Stimulated activated CD8-positive, alpha-beta memory T cell treated with anti-CD3 and anti-CD28 coated beads, Interleukin-7, amount 100 ng/mL, for 4 hours (primary cell): ENCODE results near the gene TUBGCP3.
A peak's percentile ranks its signal among the peaks of the same experiment; 100 is the strongest.
"Not testable (repeated sequence)": the region's sequence is repeated elsewhere in the genome, so short reads cannot be mapped to it uniquely, and the experiment has no call there.

Experiments
- DNase-seq, 2 donors: peaks; one replicate each; pipeline ENCODE4 v3.0.0-alpha.2; 2020; ENCODE audit warnings: low read depth in 2 of 2

Gene TUBGCP3, protein sequence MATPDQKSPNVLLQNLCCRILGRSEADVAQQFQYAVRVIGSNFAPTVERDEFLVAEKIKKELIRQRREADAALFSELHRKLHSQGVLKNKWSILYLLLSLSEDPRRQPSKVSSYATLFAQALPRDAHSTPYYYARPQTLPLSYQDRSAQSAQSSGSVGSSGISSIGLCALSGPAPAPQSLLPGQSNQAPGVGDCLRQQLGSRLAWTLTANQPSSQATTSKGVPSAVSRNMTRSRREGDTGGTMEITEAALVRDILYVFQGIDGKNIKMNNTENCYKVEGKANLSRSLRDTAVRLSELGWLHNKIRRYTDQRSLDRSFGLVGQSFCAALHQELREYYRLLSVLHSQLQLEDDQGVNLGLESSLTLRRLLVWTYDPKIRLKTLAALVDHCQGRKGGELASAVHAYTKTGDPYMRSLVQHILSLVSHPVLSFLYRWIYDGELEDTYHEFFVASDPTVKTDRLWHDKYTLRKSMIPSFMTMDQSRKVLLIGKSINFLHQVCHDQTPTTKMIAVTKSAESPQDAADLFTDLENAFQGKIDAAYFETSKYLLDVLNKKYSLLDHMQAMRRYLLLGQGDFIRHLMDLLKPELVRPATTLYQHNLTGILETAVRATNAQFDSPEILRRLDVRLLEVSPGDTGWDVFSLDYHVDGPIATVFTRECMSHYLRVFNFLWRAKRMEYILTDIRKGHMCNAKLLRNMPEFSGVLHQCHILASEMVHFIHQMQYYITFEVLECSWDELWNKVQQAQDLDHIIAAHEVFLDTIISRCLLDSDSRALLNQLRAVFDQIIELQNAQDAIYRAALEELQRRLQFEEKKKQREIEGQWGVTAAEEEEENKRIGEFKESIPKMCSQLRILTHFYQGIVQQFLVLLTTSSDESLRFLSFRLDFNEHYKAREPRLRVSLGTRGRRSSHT

DNA sequence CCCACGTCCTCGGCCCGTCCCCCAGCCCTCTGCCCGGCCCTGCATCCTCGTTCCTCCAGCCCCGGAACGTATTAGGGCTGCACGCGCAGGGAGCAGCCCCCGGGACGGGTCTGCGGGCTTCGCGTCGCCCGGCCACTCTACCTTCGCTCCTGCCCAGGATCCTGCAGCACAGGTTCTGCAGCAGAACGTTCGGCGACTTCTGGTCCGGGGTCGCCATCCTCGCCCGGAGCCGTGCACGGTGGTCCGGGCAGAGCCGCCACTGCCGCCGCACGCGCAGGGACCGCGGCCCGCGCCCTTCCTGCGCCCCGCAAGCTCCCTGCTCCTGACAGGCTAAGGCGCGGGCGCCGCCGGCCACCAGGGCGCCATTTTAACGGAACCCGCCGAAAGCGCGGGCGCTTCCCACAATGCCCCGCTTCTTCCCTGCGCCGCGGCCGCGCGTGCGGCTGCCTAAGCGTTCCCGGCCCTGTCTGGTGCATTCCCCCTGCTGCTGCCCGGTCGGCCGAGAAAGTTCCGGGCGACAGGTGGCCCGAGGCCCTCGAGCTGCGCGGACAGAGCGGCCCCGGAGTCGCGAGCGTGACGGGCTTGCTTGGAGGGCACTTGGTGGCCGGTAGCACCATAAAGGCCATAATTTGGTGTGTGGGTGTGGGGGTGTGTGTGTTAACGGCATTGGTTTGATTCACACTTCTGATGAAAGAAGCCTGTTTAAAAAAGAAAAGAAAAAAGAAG, at the start of gene TUBGCP3:
TUBGCP3 (minus strand) TSS at position 390 of the 726 bp plus-strand sequence; CDS start at position 217, 173 bp downstream.
- DNase-seq = peak; percentile 43 to 72

DNA sequence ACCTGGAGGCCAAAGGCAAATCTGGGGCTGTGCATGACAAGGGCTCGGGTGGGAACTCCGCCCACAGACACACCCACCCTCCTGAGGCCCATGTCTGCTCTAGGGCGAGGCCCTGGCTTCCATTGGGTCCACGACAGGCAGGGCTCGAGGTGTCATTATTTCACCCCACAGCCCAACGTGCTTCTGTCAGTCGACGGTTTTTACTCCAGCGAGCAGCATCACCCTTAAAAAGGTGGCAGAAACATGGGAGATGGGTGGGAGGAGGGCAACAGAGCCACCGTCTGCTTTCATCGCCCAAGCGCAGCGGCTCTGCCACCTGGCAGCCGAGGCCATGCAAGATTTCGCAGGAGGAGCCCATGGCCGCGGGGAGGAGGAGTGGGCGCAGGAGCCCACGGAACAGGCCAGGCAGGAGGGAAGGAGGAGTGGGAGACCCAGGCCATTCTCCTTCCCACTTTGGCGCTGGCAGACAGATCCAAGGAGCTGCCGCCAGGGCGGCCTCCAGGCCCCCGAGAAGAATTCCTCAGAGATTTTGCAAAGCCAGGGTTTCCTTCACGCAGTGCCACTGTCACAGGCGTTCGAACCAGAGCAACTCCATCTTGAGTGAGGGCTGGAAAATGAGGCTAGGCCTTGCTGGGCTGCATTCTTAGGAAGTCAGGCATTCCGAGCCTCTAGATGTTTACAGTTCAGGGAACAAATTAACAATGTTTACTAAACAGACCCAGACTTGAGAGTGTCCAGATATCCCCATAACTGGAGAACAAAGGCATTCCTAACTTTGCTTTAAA, 49.3 kb upstream of the TUBGCP3 start:
- DNase-seq = no peak

DNA sequence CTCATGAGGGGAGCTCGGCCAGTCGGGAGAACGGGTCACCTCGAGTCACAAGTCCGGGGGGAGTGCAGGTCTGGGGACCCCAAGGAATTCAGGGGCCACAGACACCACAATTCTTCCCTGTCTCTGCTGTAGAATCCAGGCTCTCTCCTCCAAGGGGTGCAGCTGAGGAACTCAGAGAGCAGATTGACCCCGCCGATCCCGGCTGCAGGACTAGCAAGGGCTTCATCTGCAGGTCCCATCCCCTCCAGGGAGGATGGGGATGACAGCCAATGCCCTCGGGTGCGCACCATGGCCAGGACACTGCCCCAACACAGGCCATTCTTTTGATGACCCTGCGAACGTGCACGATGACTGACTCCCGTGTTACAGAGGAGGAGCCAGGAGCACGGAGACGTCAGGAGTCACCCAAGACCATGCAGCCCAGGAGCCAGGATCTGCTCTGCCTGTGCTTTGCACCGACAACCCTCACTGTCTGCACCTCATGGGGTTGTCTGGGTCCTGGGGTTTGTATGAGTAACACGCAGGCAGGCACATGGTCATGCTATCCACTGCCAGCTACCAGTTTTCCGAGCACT, 48.5 kb upstream of the TUBGCP3 start:
- DNase-seq = no peak

DNA sequence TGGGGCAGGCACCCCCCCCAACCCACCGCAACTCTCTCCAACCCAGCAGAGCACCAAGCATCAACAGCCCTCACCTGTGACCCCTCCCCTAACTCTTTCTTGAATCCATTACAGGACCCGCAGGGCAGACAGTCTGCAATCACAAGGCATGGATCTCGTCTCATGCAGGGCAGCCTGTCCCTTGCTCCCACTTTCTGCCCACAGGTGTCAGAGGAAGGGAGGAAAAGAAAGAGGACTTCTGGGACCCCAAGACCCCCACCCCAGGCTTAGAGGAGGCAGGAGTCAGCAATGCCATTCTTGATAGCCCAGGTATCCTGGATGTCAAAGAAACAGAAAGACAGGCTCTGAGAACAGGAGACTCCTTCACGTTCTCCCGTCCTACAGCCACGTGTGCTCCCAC, 47.4 kb upstream of the TUBGCP3 start:
- no peak for DNase-seq

DNA sequence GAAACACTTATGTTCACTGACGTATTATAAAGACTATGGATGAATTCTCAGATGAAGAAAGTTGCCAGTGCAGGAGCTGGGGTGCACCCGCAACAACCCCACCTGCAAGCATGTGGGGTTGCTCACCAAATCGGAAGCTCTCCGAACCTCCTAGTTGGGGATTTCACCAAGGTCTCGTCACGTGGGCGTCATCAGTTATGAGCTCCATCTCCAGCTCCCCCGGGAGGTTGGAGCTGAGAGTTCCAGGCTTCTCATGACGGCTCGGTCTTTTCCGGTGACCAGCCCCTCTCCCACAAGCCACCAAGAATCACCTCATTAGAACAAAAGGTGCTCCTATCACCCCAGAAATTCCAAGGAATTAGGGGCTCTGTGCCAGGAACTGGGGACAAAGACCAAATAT, 46.1 kb upstream of the TUBGCP3 start:
- DNase-seq = no peak

DNA sequence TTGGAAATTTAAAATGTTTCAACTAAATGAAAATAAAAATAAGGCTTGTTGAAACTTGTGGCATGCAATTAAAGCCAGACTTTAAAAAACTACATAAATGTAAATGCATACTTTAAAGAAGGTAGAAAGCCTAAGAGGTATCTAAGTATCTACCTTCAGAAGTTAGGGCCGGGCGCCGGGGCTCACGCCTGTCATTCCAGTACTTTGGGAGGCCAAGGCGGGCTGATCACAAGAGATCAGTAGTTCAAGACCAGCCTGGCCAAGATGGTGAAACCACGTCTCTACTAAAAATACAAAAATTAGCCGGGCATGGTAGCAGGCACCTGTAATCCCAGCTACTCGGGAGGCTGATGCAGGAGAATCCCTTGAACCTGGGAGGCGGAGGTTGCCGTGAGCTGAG, 42.3 kb upstream of the TUBGCP3 start:
- DNase-seq = not testable (repeated sequence)

DNA sequence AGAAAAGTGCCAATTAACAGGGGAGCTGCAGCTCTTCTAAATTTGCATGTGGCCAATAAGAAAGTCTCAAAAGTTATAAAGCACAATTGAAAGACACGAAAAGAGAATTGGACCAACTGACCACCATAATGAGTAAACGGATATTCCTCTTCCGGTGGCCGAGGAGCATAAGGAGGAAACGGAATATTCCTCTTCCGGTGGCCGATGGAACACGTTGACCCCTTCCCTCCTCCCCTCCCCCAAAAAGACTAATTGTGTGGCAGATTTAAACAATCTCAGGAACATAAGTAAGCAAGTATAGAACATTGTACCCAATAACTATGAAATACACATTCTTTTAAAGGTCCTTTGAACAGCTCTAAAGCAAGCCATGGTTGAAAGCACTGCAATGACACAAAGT, 41.2 kb upstream of the TUBGCP3 start:
- DNase-seq = no peak

DNA sequence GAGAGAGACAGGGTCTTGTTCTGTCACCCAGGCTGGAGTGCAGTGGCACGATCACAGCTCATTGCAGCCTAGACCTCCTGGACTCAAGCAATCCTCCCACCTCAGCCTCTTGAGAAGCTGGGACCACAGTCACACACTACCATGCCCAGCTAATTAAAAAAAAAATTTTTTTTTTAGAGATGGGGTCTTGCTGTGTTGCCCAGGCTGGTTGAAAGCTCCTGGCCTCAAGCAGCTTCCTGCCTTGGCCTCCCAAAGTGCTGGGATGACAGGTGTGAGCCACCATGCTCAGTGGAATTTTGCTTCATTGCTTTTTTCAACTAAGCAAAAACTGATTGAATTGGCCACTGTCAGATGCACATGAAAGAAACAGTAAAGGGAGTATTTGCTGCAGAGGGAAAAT, 39.7 kb upstream of the TUBGCP3 start:
- not testable (repeated sequence) for DNase-seq

DNA sequence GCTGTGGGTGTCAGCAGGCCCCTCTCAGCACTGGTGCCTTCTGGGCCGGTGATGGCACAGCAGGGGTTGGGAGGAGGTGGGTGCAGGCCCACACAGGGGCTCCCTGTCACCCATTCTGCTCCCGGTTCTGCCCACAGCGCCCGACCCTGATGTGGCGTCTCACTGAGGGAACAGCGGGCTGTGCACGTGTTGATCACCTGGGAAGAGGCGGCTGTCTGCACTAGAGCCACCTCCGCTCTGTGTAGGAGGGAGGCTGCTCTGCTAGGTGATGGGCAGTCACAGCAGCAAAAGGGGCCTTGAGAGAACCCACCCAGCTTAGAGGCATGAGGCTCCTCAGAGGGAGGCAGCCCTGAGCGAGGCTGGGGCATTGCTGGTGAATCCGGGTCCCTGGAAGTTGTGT, 39.2 kb upstream of the TUBGCP3 start:
- DNase-seq = no peak

DNA sequence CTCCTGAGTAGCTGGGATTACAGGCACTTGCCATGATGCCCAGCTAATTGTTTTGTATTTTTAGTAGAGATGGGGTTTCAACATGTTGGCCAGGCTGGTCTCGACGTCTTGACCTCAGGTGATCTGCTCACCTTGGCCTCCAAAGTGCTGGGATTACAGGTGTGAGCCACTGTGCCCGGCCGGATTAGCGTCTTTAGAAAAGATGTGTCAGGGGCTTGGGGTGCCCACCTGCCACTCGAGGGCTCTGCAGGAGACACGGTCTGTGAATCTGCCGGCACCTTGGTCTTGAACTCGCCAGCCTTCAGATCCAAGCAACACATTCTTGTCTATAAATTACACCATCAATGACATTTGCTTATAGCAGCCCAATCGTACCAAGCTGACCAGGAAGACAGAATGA, 38.8 kb upstream of the TUBGCP3 start:
- DNase-seq = no peak

DNA sequence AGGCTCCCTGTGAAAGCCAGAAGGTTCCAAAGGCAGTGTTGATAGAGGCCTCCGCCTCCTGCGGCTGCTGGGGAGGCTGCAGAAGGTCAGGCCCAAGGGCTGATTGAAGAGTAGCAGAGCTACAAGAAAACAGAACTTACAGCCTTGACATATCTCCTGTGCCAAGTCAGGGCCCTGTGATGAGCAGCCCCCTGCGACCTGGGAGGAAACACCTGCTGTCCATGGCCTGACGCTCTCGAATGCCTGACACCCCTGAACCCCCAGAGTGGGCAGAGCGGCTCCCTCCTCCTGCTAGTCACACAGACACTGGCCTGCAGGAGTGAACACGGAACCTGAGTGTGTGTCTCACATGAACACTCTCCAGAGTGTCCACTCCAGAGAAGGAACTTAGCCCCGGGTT, 38.2 kb upstream of the TUBGCP3 start:
- DNase-seq = no peak

DNA sequence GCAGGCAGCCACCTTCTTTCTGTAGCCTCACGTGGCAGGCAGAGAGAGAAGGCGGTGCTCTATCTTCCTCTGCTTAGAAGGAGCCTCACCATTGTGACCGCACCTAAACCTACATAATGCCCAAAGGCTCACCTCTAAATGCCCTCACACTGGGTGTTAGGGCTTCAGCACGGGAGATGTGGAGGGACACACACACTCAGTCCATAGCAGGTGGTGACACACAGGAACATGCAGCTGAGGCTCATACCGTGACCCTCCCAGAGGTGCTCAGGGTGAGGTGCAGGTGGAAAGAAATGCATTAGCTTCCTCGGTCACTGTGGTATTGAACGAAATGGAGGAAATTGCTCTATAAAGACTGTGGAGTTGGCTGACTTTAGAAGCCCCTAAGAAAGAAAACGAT, 37.7 kb upstream of the TUBGCP3 start:
- DNase-seq = no peak

DNA sequence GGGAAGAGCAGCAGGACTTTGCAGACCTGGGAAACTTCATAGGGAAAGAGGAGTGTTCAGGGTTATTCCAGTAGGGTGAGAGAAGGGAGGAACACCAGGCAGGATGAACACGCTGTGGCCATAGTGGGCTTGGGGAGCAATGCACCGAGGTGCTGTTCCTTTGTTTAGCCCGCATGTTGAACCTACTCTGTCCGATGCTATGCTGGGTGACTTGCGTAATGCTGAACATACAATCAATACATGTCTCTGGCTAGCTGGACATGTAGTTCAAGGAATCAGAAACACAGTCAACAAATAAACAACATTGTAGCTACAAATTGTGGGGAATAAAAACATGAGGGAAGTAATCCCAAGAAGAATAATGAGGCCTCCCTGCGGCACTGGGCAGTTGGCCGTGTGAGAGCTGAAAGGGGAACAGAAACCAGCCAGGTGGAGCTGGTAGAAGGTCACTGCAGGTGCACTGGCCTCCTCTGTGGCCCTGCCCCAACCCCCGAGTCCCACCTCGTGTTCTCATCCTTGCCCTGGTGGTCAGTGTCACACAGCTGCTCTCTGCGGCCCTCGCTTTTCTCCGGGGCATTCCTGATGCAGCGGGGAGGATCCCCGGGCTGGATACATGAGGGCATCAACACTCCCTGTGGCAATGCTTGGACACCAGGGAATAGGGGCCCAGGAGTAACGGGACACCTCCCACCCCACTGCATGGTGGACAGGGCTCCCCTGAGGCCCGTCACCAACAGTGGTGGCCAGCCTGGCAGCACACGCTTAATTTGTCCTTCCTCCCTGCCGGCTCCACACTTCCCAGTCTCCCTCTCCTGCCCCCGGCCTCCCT, 36.9 kb upstream of the TUBGCP3 start:
- no peak for DNase-seq

DNA sequence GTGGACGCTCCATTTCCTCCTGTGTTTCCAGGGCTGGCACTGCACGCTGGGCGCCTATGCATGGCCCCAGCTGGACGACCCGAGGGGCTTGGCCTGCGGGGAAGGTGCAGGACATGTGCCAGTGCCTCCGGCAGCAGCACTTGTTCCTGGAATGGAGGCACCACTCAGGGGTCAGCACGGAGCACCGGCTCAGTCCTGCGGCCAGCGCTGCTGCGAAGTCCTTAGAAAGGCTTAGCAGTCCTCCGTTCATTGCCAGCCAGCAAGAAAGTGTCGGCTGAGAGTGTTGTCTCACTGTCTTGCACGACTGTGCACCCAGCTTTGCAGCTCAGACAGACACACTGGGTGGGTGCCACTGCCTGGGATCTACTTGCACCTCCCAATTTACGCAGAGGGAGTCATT, 36.1 kb upstream of the TUBGCP3 start:
- DNase-seq = no peak

DNA sequence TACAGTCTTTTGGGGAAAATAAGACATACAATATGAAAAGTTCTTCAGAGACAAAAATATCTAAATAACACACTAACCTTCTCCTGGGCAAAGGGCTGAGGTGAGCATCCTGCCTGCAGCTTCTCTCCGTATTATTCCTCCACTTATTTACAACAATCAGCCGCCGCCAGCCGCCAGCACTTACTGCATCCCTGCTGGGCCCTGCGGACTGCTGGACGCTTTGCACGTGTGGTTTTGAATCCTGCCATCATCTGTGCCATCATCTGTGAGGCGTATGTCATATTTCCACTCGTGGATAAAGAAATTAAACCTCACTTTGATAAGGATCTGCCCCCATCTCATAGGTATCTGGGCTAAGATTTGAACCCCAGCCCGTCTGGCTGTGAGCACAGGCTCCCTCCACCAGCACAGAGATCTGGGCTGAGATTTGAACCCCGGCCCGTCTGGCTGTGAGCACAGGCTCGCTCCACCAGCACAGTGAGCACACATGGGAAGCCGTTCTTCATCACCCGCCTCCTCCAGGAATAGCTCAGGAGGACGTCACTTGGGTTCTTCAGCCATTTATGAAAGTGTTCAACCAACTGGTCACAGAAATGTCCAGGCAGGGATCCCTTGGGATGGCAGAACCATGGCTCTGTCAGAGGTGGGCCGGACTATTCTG, 35.2 kb upstream of the TUBGCP3 start:
- no peak for DNase-seq

DNA sequence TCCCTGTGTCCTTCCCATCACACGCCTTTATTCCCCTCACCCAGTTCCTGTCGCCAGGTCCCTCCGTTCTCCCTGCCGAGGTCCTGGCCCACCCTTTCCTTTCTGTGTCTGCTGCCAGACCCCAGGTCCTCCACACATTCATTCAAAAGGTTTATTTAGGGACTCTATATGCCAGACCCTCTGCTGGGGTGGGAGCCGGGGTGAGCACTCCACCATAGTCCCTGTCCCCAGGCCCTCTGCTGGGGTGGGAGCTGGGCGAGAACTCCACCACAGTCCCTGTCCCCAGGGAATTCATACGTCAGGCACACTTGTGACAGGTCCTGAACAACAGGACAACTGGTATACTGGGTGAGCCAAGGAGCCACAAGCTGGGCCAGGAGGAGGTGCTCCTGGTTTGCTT, 34.4 kb upstream of the TUBGCP3 start:
- no peak for DNase-seq

DNA sequence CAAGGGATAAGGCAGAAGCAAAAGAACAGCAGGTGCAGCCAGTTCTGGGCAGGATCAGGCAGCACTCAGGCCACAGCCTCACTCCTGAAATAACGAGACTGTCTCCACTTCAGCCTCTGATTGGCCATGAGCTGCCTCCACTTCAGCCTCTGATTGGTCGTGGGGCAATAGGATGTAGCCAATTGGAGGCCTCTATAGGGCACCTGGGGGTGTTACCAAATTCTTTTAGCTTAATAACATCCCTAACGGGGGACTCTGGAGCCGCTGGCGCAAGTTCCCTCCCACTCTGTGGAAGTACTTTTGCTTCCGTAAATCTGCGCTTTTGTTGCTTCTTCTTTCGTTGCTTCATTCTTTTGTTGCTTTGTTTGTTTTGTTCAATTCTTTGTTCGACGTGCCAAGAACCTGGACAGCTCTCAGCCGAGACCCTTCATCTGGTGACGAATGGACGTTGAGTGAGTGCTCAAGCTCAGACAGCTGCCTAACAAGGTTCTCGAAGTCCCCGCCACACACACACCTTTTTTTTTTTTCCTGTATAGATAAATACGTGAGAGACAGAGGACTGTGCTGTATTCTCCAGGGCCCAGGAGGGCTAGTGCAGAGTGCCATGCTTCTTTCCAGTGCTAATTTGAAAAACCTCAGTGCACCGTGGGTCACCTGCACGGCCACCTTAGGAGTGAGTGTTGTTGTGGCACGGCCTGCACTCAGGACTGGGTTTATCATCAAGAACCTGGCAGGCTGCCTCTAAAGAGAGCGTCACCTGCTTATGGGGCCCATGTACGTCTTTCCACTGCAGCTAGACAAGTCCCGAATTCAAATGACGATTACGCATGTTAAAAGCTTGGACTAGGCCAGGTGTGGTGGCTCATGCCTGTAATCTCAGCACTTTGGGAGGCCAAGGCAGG, 32.0 kb upstream of the TUBGCP3 start:
- no peak for DNase-seq

DNA sequence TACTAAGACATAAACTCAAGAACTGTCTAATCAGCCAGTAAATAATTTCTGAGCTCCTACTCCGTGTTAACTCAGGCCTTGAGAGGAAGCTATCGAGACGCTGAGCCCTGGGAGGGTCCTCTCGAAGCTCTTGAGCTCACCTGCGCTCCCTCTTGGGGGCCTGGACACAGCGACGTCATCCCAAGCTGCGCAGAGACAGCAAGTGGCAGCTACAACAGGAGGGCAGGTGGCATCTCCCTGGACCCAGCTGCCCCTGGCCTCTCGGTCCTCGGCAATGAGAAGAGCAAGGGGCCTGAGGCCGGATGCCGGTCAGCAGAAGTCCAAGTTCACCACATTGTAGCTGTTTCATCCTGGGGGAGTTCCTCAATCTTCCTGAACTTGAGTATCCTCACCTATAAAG, 30.5 kb upstream of the TUBGCP3 start:
- DNase-seq = no peak
